SK-N-SH (cell line): ENCODE data around the gene MYOCD. TPM values are rescaled to one million over a fixed set of nuclear protein-coding genes. Genes with fewer than 3 reads are reported as not detected.
A peak's percentile ranks its signal among the peaks of the same experiment; 100 is the strongest.

Source experiments
- CTCF ChIA-PET: fragments of 300-600, 350-600 bp; formaldehyde crosslinking; extraction: SDS; loops from one replicate; lab custom pipeline; 2021; lab: Yijun Ruan, JAX
- POLR2A ChIA-PET: fragments of 350-600 bp; sonication (Branson Sonifier 250); formaldehyde crosslinking; extraction: SDS; loops from one replicate; lab custom pipeline; 2020; ENCODE audit warnings: antibody characterized with exemption, inconsistent platforms; lab: Yijun Ruan, JAX
- DNase-seq: peaks from one replicate; pipeline ENCODE4 v3.0.0; 2012
- H2AFZ ChIP-seq: fragments of 200-600 bp; sonication (generic); 2 replicates; pipeline ENCODE4 v1.8.1; 2016; ENCODE audit warnings: antibody characterized with exemption, mild to moderate bottlenecking, low read depth
- H3F3A ChIP-seq: fragments of 200-600 bp; sonication (generic); replicated peaks from 2 replicates; pipeline ENCODE3; 2016; ENCODE audit warnings: antibody characterized with exemption, mild to moderate bottlenecking; ENCODE audit not compliant: insufficient read depth
- H3K27ac ChIP-seq, 2 experiments: fragments of 200-500 bp in 1 of 2; fragments of 200-600 bp in 1 of 2; sonication (Bioruptor generic) in 1 of 2; sonication (generic), shearing (Covaris generic) in 1 of 2; 2 replicates each; pipeline versions ENCODE4 v1.5.1 to v1.6.1; 2014 to 2016; ENCODE audit warnings: low read depth in 2 of 2, inconsistent platforms in 1 of 2, low read length in 1 of 2, mild to moderate bottlenecking in 1 of 2, mixed read lengths in 1 of 2
- H3K27me3 ChIP-seq: fragments of 200-600 bp; sonication (generic), shearing (Covaris generic); 2 replicates; pipeline ENCODE4 v1.6.1; 2016; ENCODE audit warnings: mixed run types; ENCODE audit not compliant: insufficient read depth
- H3K36me3 ChIP-seq, 2 experiments: fragments of 200-500 bp in 1 of 2; fragments of 200-600 bp in 1 of 2; sonication (Bioruptor generic) in 1 of 2; sonication (generic) in 1 of 2; replicated peaks in 1 of 2; 2 replicates each; pipeline versions ENCODE3 to v1.5.1; 2014 to 2016; ENCODE audit warnings: low read length in 1 of 2, mild to moderate bottlenecking in 1 of 2; ENCODE audit not compliant: insufficient read depth in 2 of 2, control insufficient read depth in 1 of 2
- H3K4me1 ChIP-seq, 2 experiments: fragments of 200-500 bp in 1 of 2; fragments of 200-600 bp in 1 of 2; sonication (Bioruptor generic) in 1 of 2; sonication (generic), shearing (Covaris generic) in 1 of 2; 2 replicates each; pipeline versions ENCODE4 v1.5.1 to v1.6.1; 2014 to 2016; ENCODE audit warnings: low read depth in 1 of 2, low read length in 1 of 2, mixed run types in 1 of 2; ENCODE audit not compliant: insufficient read depth in 2 of 2, control insufficient read depth in 1 of 2
- H3K4me2 ChIP-seq: fragments of 200-600 bp; sonication (generic), shearing (Covaris generic); 2 replicates; pipeline ENCODE4 v1.6.1; 2017; ENCODE audit warnings: mixed run types
- H3K4me3 ChIP-seq, 2 experiments: fragments of 200-500 bp in 1 of 2; fragments of 200-600 bp in 1 of 2; sonication (Bioruptor generic) in 1 of 2; sonication (generic), shearing (Covaris generic) in 1 of 2; 2 replicates each; pipeline versions ENCODE4 v1.5.1 to v1.8.1; 2014 to 2016; ENCODE audit warnings: low read depth in 2 of 2, inconsistent platforms in 1 of 2, low read length in 1 of 2, mild to moderate bottlenecking in 1 of 2, mixed read lengths in 1 of 2, moderate library complexity in 1 of 2
- H3K79me2 ChIP-seq: fragments of 200-600 bp; sonication (generic); 2 replicates; pipeline ENCODE4 v1.8.1; 2017; ENCODE audit warnings: mild to moderate bottlenecking; ENCODE audit not compliant: insufficient read depth
- H3K9ac ChIP-seq: fragments of 200-600 bp; sonication (generic); 2 replicates; pipeline ENCODE4 v1.6.1; 2017; ENCODE audit warnings: mixed run types
- H3K9me2 ChIP-seq: fragments of 200-600 bp; sonication (generic); 2 replicates; pipeline ENCODE4 v1.6.1; 2017; ENCODE audit warnings: mixed run types
- H3K9me3 ChIP-seq: fragments of 200-600 bp; sonication (generic); 2 replicates; pipeline ENCODE4 v1.6.1; 2017; ENCODE audit warnings: mixed run types, mild to moderate bottlenecking, moderate library complexity
- H4K20me1 ChIP-seq: fragments of 200-600 bp; sonication (generic); 2 replicates; pipeline ENCODE4 v1.6.1; 2017; ENCODE audit warnings: mild to moderate bottlenecking, mixed run types; ENCODE audit not compliant: insufficient read depth
- FOSL2 ChIP-seq: IDR thresholded peaks from 2 replicates; pipeline ENCODE4 v1.4.0; 2012; ENCODE audit warnings: low read depth, mild to moderate bottlenecking, moderate library complexity, borderline replicate concordance
- FOXJ3 ChIP-seq: sonication (generic); formaldehyde crosslinking; IDR thresholded peaks from 2 replicates; pipeline ENCODE4 v1.5.1; 2020; ENCODE audit warnings: mild to moderate bottlenecking, missing genetic modification reagents
- GATA2 ChIP-seq: sonication (generic); formaldehyde crosslinking; IDR thresholded peaks from 2 replicates; pipeline ENCODE4 v1.5.0; 2020; ENCODE audit warnings: mild to moderate bottlenecking, missing genetic modification reagents
- JUND ChIP-seq: IDR thresholded peaks from 2 replicates; pipeline ENCODE4 v1.4.0; 2012
- MEF2A ChIP-seq: IDR thresholded peaks from 2 replicates; pipeline ENCODE4 v1.4.0; 2012; ENCODE audit warnings: low read depth, borderline replicate concordance
- NRF1 ChIP-seq: IDR thresholded peaks from 2 replicates; pipeline ENCODE4 v1.6.1; 2012; ENCODE audit warnings: low read depth, mild to moderate bottlenecking, low read length
- RCOR1 ChIP-seq: fragments of 150-350 bp; IDR thresholded peaks from 2 replicates; pipeline ENCODE4 v1.6.1; 2017; ENCODE audit warnings: antibody characterized with exemption, low read length
- REST ChIP-seq: IDR thresholded peaks from 2 replicates; pipeline ENCODE4 v1.6.1; 2012; ENCODE audit warnings: mild to moderate bottlenecking, low read depth, low read length, moderate library complexity
- SIN3A ChIP-seq: IDR thresholded peaks from 2 replicates; pipeline ENCODE4 v1.6.1; 2012; ENCODE audit warnings: low read depth, mild to moderate bottlenecking, low read length, moderate library complexity, borderline replicate concordance
- TAF1 ChIP-seq: IDR thresholded peaks from 2 replicates; pipeline ENCODE4 v1.6.1; 2012; ENCODE audit warnings: low read depth, mild to moderate bottlenecking, low read length, moderate library complexity, borderline replicate concordance
- TCF12 ChIP-seq: IDR thresholded peaks from 2 replicates; pipeline ENCODE4 v1.4.0; 2012
- USF2 ChIP-seq: fragments of 150-350 bp; IDR thresholded peaks from 2 replicates; pipeline ENCODE4 v1.6.1; 2017; ENCODE audit warnings: antibody characterized with exemption, low read length, low read depth, borderline replicate concordance
- YY1 ChIP-seq: IDR thresholded peaks from 2 replicates; pipeline ENCODE4 v1.4.0; 2012; ENCODE audit warnings: low read depth, mild to moderate bottlenecking
- WGBS: methylation state at CpG from one replicate; pipeline ENCODE4 v1.1.6; 2017; ENCODE audit warnings: low lambda C conversion rate; 5-methylcytosine and 5-hydroxymethylcytosine counted together
- polyA plus RNA-seq, 3 experiments: library from polyadenylated mRNA; depleted of rRNA; stranded (reverse); fragments of >200 nt; gene quantifications; 2 replicates each; pipeline ENCODE4 v1.2.3, GENCODE V29; 2012

MYOCD gene
- polyA plus RNA-seq, 1 of the 3 experiments (the other 2 are of a cell fraction): not detected

- H3K4me2 ChIP-seq: no peak overlapping the region
- 1% methylated on average over 6 of the region's 6 CpGs for WGBS
- H3K9me2 ChIP-seq: no peaks in the 10 kb centered on the region
- CTCF ChIA-PET: no interaction called here
- H3K27ac ChIP-seq: no peak overlapping the region
- H3K4me3 ChIP-seq: no peak overlapping the region
- no peaks in the 10 kb centered on the region for H3K9me3 ChIP-seq
- H4K20me1 ChIP-seq: no peaks in the 10 kb centered on the region
- TF ChIP-seq JUND: no peak
- TF ChIP-seq FOSL2: peak; percentile 11; the same call in 1 of the 2 replicates
- no peak for TF ChIP-seq REST
- no peak for TF ChIP-seq NRF1
- no peak for TF ChIP-seq MEF2A
- TF ChIP-seq YY1: no peak
- no peak for TF ChIP-seq TAF1
- H3K27me3 ChIP-seq: no peaks in the 10 kb centered on the region; the same call in 1 of the 2 replicates
- no peak overlapping the region for H3K9ac ChIP-seq
- H3K36me3 ChIP-seq: no peaks in the 10 kb centered on the region
- no peak overlapping the region for H2AFZ ChIP-seq
- no peak for DNase-seq
- no peaks in the 10 kb centered on the region for H3K79me2 ChIP-seq
- H3F3A ChIP-seq: no peaks in the 10 kb centered on the region
- POLR2A ChIA-PET: no interaction called here
- H3K4me1 ChIP-seq: no peaks in the 10 kb centered on the region
Measured at GRCh38 chr17:12765548-12765947, 99.9 kb downstream of the MYOCD start.

GRCh38 chr17:12768255-12768654 is 102.6 kb downstream of the MYOCD start:
- Histone ChIP-seq H2AFZ (no peak overlapping the region), H3K9me2 (no peaks in the 10 kb centered on the region), H3K9me3 (no peaks in the 10 kb centered on the region)
- TF ChIP-seq FOSL2 (no peak), GATA2 (no peak), FOXJ3 (no peak), USF2 (no peak), RCOR1 (no peak), TCF12 (no peak), REST (no peak), SIN3A (no peak)
- TF ChIP-seq, all 33 proteins: peak for 0
- no peaks in the 10 kb centered on the region for H3K4me1 ChIP-seq
- no peak overlapping the region for H3K27ac ChIP-seq
- no peaks in the 10 kb centered on the region for H3K79me2 ChIP-seq
- WGBS: 18% methylated on average over 4 of the region's 4 CpGs
- H3K4me2 ChIP-seq: no peak overlapping the region
- no peaks in the 10 kb centered on the region for H4K20me1 ChIP-seq
- no peaks in the 10 kb centered on the region for H3K36me3 ChIP-seq
- peaks cover 4% of the 10 kb centered on the region; the same call in 1 of the 2 replicates for H3K27me3 ChIP-seq
- ChIA-PET POLR2A (no interaction called here), CTCF (no interaction called here)
- H3F3A ChIP-seq: no peaks in the 10 kb centered on the region
- H3K4me3 ChIP-seq: no peak overlapping the region
- H3K9ac ChIP-seq: no peak overlapping the region
- no peak for DNase-seq
